COR-L47 (cell line): Measurements from ENCODE around the gene TOB1.

Experiments used
- DNase-seq: peaks from one replicate; lab custom pipeline; 2025; lab: John Stamatoyannopoulos, UW

Gene TOB1, protein sequence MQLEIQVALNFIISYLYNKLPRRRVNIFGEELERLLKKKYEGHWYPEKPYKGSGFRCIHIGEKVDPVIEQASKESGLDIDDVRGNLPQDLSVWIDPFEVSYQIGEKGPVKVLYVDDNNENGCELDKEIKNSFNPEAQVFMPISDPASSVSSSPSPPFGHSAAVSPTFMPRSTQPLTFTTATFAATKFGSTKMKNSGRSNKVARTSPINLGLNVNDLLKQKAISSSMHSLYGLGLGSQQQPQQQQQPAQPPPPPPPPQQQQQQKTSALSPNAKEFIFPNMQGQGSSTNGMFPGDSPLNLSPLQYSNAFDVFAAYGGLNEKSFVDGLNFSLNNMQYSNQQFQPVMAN

DNA sequence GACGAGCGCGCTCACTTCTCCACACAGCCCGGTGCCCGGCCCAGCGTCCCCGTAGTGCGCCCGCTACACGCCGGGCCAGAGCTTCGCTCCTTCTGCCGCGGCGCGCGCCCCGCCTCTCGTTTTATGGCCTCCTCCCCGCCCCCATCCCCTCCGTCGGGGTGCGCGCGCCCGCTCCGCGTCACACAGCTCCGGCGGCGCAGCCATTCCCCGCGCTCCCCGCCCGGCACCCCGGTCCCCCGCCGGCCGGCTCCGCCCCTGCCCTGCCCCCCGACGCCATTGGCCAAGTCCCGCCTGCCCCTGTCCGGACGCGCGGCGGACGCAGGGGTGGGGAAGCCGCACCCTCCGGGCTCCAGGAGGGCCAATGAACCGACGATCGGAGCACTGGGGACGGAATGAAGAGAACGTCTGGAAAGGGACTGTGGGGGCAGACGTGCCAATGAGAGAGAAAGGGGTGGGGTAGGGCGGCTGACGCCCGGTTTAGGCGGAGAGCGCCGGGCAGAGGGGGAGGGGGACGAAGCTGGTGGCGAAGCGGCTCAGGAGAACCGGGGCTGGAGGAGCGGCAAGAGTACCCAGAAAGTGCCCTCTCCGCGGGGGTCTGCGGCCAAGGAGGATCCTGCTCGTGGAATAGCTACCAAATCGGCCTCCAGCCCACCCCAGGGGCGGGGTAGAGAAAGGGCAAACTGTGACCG is at the start of gene TOB1:
Gene TOB1, minus strand, starts transcription at position 94 of the 689 bp plus-strand sequence. CDS start 2,337 bp downstream, outside the sequence.
- DNase-seq: peak; percentile 98

DNA sequence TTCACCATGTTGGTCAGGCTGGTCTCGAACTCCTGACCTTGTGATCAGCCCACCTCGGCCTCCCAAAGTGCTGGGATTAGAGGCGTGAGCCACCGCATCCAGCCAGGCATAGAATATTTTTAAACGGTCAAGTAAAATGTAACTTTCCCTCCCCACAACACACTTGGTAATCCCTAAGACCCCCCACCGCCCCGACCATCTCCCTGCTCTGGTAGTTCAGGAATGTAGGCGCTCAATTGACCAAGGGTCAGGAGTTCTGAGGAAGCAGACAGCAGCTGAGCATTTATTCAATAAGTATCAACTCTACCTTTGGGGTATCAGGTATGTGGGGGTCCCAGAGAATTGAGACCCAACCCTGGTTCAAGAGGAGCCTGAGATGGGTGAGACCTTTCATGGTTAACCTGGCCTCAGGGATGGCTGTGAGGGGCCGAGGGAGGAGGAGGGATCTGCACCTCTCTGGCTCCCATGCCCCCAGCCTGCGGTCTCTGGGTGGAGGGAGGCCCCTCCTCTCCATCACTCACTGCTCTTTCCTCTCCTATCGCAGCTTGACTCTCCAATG is 48.4 kb upstream of the TOB1 start:
- DNase-seq: no peak

DNA sequence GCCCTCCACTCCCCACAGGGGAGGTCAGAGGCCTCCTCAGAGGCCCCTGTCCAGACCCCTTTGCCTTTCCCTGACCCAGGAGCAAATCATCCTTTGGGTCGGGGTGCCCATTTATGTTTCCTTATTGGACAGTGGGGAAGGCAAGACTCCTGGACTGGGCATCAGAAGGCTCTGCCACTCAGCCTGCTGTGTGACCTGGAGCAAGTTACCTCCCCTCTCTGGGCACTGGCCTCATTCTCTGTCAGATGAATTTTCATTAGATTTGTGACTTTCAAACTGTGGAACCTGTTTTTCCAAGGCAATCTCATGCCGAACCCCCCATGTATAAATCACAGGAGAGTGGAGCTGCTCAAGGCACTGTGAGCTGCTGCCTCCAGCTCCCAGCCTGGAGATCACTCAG is 47.0 kb upstream of the TOB1 start:
- DNase-seq: no peak

DNA sequence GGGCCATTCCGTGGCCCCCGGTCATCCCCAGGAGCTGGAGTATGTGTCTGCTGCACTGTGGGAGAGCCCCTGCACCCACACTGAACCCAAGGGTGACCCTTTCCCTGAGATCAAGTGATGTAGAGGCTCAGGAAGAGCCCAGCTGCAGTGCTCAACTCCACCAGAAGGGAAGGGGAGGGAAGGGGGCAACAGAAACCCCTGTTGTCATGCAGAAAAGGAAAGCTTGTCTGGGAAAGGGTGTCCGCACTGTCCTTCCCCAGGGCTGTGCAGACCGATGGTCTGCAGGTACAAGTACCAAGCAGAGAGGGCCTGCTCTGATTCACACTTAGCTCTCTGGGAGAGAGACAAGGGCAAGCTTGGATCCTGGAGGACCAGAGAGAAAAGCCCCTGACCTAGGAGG is 45.7 kb upstream of the TOB1 start:
- no peak for DNase-seq

DNA sequence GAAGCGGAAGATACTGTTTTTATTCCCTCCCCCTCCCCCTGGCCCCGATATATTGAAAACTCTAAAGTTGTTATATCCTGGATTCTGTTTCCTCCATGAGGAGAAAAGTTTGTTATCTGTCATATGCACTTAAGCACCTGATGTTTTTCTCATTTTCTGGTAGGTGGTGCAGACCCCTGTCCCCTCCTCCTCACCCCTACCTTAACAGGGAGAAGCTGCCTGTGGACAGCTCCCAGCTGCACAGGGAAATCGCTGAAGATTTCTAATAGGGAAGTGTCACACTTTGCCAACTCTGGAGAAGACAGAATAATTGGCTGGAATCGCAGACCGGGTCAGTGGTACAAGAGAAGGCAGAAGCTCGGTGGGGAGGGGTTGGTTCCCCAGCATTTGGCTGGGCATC is 45.3 kb upstream of the TOB1 start:
- no peak for DNase-seq

DNA sequence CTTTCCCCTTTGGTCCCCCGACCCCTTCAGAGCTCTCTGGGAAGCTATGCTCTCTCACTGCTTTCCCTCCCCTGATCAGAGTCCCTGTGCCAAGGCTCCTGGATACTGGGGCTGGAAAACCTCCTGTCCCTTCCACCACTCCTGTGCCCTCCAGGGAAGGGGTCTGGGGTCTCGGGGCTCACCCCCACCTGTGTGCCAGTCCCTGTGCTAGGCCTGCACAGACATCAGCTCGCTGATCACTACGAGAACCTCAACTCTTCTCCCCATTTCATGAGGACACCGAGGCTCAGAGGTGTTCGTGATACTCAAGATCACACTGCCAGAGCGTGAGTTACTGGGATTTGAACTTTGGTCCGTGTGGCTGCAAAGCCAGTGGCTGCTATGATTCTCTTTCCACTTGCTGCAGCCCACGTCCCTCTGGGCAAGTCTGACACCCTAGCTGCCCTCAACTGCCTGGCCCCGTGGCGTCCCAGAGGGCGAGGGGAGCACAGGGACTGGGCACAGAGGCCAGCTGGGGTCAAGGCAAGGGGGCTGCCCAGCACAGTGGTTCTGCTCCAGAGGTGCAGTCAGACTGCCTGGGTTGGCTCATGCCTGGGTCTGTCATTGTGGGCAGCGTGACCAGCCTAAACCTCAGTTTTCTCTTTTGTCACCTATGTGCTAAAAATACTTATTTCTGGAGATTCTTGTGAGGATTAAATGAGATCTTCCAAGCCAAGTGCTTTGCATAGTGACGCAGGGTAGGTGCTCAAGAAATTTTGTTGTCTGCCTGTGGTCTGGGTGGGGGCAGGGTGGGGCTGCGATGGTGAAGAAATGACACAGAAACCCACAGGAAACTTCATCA is 43.8 kb upstream of the TOB1 start:
- no peak for DNase-seq

DNA sequence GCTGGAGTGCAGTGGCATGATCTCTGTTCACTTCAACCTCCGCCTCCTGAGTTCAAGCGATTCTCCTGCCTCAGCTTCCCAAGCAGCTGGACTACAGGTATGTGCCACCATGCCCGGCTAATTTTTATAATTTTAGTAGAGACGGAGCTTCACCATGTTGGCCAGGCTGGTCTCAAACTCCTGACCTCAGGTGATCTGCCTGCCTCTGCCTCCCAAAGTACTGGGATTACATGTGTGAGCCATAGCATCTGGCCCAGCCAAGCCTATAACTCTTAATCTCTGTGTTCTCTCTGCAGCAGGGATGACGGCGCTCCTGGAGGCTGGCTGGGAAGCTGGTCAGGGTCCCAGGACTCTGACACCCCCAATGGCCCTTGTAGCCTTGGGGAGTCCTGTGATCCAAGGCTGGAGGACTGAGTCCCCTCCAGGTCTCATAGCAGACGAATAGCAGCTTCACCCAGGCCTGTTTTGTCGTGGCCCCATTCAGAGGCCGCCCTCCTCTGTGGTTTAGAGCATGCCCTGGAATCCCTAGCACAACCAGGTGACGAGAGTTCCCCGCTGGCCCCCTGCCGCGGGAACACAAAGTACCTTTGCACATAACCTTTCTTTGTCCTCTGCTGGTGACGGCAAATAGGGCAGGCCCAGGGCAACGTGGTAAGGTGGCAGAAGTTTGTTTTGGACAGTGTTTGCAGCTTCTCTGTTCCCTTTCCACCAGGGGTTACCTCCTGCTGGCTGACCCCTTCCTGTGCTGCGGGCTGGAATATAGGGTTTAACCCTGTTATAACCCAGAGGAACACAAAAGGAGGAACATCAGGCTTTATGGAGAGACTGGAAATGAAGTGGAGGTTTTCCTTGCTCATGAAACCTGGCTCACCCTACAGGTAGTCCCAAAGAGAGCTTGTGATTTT is 43.0 kb upstream of the TOB1 start:
- DNase-seq: peak; percentile 55

DNA sequence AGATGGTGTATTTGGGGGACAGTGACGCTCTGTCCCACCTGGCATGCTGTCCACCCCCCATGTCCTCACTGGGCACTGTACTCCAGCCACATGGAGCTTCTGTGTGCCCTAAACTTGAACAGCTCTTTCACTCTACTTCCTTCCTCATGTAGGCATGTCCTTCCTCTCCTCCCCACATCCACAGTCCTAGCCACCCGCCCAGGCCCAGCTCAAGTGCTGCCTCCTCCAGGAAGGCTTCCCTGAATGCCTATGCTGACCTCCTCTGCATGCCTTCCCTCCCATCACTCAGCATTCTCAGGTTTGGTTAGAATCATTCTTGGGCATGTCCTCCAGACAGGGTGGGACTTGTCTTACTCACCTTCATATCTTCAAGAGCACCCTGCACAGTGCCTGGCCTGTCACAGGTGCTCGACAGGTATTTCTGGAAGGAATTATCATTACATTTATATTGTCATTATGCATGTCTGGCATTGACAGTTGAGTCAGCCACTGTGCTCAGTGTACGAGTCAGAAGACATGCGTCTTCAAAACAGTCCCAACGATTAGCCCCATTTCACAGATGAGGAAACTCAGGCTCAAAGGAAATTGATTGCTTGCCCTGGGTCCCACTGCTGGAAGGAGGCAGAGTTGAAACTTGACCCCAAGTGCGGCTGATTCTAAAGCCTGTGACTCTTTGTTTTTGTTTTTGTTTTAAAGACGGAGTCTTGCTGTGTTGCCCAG is 42.1 kb upstream of the TOB1 start:
- no peak for DNase-seq

DNA sequence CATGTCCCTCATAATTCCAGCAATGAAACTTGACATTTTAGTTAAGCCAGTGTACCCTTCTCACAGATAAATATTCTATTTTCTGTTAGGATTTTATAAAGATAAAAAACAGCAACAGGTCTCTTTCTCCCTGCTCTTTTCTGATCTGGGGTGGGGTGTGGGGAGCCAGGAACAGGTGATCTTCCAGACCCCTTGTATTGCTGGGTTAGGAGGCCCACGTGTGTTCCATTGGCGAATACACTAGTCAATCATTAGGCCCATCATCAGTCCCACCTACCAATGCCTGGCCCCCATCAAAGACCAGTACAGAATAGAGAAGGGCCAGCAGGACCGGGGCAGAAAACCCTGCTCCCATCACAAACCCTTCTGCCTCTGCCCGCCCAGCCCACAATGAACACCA is 40.3 kb upstream of the TOB1 start:
- no peak for DNase-seq

DNA sequence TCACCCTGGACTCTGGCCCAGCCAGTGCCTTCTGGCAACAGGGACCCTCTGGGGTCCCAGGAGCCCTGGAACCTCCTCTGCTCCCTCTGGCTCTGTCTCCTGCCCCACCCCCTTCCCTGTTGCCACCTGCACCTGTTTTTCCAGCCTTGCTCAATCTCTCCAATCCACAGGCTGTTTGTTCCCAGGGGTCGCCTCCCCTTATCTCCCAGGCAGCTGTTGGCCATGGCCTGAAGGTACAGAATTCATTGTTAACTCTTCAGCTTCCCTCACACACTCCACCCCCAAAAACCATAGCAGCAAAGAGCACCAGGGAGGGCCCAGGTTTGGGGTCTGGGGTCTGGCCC is 39.3 kb upstream of the TOB1 start:
- DNase-seq: peak; percentile 52

DNA sequence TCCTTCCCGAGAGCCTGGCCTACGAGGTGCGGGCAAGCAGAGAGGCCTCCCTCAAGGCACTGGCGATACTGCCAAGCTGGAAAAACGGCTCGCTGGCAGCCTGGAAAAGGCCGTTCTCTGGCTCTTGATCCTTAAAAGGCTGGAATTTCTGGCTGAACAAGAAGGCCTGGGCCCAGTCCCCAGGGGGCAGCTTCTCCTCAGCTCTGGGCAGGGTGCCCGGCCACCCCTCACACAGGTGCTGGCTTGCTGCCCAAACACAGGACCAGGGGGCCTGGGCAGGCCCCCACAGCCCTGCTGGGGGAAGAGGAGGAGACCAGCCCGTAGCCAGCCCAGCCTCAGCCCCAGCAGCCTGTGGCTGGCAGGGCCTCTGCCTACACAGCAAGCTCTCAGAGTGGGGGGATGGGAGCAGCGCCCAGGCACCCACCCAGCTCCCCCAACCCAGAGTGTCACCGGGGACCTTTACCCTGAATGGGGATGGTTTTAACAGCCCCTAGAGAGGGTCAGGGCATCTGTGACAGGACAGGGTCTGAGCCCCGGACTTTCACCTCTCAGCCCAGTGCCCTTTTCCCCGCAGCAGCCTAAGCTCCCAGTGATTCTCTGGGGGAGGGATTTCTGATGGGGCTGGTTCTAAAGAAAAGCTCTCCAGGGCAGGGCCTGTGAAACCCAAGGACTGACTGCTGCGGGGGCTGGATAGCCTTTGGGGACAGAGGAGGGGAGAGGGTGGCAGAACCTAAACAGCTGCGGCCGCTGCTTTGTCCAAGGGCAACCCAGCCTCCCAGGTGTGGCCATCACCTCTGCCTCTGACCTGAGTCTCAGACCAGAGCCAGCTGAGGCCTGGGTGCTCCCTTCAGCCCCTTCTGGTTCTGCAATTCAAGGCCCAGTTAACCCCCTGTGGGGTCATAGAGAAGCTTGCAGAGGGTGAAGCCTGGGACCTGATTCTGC is 38.6 kb upstream of the TOB1 start:
- peak; percentile 97 for DNase-seq

DNA sequence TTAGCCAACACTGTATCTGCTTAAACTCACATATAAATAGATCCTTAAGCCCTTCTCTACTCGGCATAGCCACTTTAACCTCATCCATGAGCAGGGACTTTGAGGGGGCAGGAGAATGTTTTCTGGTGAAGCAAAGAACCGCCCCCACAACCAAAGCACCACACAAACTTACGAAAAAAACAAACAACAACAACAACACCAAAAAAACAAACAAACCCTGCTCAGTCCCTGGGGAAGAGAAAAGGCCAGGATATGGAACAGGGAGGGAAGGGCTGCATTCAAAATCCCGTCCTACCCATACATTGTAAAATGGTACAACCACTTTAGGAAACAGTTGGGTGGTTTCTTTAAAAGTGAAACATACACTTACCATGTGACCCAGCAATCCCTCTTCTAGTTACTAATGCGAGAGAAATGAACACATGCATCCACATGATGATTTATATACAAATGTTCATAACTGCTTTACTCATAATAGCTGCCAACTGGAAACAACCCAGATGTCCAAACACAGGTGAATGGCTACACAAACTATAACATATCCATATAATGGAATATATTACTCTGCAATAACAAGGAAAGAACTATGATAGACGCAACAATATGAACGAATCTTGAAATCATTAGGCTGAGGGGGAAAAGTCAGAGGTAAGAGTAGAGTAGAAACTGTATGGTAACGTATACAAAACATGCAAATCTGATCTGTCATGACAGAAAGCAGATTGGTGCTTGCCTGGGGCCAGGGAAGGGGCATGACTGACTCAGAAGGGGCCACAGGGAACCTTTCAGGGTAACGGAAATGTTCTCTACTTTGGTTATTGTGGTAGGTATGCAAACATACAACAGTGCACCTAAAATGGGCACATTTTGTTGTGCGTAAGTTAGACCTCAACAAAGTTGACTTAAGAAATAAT is 37.7 kb upstream of the TOB1 start:
- DNase-seq: no peak

DNA sequence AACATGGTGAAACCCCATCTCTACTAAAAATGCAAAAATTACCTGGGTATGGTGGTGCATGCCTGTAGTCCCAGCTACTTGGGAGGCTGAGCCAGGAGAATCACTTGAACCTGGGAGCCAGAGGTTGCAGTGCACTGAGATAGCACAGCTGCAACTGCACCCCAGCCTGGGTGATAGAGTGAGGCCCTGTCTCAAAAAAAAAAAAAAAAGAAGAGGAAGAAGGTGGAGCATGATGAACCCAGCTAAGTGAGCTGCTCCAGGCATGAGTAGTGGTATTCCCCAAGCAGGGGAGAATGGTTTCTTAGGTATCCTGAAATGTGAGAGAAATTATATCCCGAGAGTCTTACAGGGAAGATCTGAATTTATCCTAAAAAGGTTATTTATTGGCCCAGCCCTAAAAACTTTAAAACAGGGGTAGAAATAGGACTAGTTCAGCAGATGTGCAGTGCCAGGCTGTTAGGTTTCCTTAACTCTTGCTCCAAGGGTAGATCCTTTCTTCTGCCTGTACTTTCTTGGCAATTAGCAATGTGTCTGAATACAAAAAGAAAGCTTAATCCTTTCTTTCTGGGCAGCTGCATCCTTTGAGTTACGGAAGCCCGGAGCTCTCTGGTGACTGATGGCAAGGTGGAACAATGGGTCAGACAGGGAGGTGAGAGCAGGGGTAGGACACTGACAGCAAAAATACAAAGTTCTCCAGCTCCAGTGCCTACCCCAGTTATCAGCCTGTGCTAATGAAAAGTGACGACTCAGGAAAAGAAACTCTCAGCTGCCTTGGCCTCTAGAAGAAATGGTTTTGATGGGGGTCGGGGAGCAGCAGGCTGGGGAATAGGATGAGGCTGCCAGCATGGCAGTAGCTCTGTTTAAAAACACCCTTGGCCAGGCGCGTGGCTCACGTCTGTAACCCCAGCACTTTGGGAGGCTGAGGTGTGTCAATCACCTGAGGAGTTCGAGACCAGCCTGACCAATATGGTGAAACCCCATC is 36.5 kb upstream of the TOB1 start:
- DNase-seq: no peak

DNA sequence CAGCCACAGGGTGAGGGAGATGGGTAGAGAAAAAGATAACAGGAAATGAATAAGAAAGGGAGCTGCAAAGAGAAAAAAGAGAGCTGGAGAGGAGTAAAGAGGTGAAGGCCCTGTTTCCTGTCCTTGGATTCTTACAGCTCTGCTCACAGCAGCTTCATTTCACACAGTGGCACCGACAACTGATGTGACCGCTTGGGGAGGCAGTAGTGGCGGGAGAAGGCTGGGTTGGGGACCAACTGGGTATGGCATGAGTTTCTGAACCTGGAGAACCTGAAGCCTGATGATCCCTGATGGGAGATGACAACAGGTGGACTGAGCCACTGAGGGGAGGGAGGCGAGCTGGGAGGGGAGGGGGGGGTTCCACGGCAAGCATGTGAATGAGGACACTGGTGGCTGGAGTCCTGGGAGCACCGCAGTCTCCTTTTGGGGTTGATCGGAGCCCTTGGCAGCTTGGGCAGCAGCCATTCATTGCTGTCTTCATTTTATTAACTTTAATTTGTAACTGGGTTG is 34.3 kb upstream of the TOB1 start:
- no peak for DNase-seq

DNA sequence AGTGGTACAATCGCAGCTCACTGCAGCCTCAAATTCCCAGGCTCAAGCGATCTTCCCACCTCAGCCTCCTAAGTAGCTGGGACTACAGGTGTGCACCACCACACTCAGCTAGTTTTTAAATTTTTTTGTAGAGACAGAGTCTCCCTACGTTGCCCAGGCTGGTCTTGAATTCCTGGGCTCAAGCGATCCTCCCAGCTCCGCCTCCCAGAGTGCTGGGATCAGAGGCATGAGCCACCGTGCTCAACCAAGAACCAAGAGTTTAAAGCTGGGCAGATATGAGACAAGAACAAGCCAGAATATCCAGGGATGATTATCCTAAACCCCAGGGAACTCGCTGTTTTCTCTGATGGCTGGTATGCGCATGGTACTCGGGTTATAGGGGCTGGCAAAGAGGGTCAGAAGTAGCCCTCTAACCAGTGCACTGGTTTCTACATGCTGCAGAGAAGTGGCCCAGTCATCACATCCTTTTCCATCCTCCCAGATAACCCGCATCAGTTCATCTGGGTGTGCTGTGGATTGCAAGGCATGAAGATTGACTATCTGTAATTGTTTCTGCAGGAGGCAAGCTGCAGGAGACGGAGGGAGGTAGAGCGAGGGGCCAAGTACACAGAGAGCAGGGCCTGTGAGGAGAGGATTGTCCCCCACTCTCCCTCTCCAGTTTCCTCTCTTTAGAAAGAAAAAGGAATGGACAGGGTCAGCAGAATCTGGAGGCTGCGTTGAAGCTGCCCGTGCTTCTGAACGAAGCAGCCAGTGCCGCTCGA is 33.6 kb upstream of the TOB1 start:
- DNase-seq: no peak

DNA sequence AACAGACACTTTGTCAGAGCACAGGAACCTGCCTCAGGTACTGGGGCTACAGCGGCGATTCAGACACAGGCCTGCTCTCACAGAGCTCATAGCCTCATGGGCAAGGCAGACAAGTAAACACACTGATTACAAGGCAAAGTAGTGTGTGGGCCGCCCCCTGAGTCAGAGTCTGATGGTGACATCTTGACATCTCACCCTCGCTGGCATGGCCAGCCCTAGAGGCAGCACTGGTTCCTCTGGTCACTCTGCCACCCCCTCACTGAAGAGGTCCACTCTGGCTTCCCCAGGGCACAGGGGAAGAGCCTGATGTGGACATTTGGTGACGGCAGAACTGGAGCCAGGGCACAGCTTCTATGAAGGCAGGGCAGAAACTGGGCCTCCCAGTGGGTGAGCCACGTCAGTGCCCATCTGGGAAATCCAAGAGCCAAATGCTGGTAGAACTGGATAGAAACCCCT is 32.9 kb upstream of the TOB1 start:
- no peak for DNase-seq
